Neural cell (in vitro differentiated cells): ENCODE results near the gene UBE4B.

Source experiments
- CTCF ChIP-seq: fragments of 450-650 bp; IDR thresholded peaks from 2 replicates; pipeline ENCODE4 v1.5.1; 2014; ENCODE audit warnings: antibody characterized with exemption, mild to moderate bottlenecking, moderate library complexity; ENCODE audit not compliant: poor library complexity, severe bottlenecking
- EP300 ChIP-seq: fragments of 450-650 bp; conservative IDR thresholded peaks from 2 replicates; pipeline ENCODE4 v1.6.1; 2014; ENCODE audit warnings: antibody characterized with exemption, mild to moderate bottlenecking, moderate library complexity; ENCODE audit not compliant: poor library complexity, severe bottlenecking
- EZH2 ChIP-seq: fragments of 200-600, 300-800 bp; shearing (Covaris generic), sonication (generic); IDR thresholded peaks from 2 replicates; pipeline ENCODE4 v1.6.1; 2014; ENCODE audit warnings: antibody characterized with exemption, low read length, borderline replicate concordance, mild to moderate bottlenecking; ENCODE audit not compliant: insufficient read depth, poor library complexity, severe bottlenecking
- MXI1 ChIP-seq: fragments of 450-650 bp; conservative IDR thresholded peaks from 2 replicates; pipeline ENCODE4 v1.6.1; 2014; ENCODE audit warnings: antibody characterized with exemption, mild to moderate bottlenecking; ENCODE audit not compliant: poor library complexity, severe bottlenecking
- POLR2AphosphoS5 ChIP-seq: IDR thresholded peaks from 2 replicates; pipeline ENCODE4 v1.6.1; 2012
- RAD21 ChIP-seq: fragments of 450-650 bp; conservative IDR thresholded peaks from 2 replicates; pipeline ENCODE4 v1.6.1; 2014; ENCODE audit warnings: antibody characterized with exemption, mild to moderate bottlenecking, moderate library complexity
- REST ChIP-seq: IDR thresholded peaks from 2 replicates; pipeline ENCODE4 v1.6.1; 2012; ENCODE audit warnings: borderline replicate concordance
- SMC3 ChIP-seq: fragments of 450-650 bp; conservative IDR thresholded peaks from 2 replicates; pipeline ENCODE4 v1.6.1; 2014; ENCODE audit warnings: antibody characterized with exemption, mild to moderate bottlenecking, moderate library complexity; ENCODE audit not compliant: poor library complexity
- TAF1 ChIP-seq: IDR thresholded peaks from 2 replicates; pipeline ENCODE4 v1.6.1; 2012; ENCODE audit warnings: low read depth

GRCh38 chr1:10209905-10210810, 177.4 kb downstream of the UBE4B start, which contains the start of gene KIF1B:
- TF ChIP-seq EP300 (peak; percentile 55), CTCF (peak; percentile 100), SMC3 (peak; percentile 78), EZH2 (no peak), POLR2AphosphoS5 (peak; percentile 97), RAD21 (peak; percentile 64), MXI1 (peak; percentile 73), TAF1 (peak; percentile 66), REST (peak; percentile 92)
